ENCODE measurements around the gene CYYR1. TPM values are rescaled to one million over a fixed set of nuclear protein-coding genes. Genes with fewer than 3 reads are reported as not detected.

The CYYR1 gene
- total RNA-seq, 1 donor: not detected

GRCh38 chr21:26505211-26505610, 67.9 kb downstream of the CYYR1 start:
- DNase-seq (ENCODE audit: insufficient read length, low spot score, missing footprints): no peak
- no peak overlapping the region for H3K27ac ChIP-seq (ENCODE audit: low read depth, low read length)
- H3K36me3 ChIP-seq (ENCODE audit: insufficient read depth, low read length): no peaks in the 10 kb centered on the region
- H2AFZ ChIP-seq (ENCODE audit: low read length): no peak overlapping the region
- no peak overlapping the region for H3K4me2 ChIP-seq (ENCODE audit: insufficient read depth, low read length)
- H3K4me3 ChIP-seq (ENCODE audit: insufficient read depth, low read length): no peak overlapping the region
- no peaks in the 10 kb centered on the region for H3K79me2 ChIP-seq (ENCODE audit: insufficient read depth, low read length)
- TF ChIP-seq, protein P1, sequence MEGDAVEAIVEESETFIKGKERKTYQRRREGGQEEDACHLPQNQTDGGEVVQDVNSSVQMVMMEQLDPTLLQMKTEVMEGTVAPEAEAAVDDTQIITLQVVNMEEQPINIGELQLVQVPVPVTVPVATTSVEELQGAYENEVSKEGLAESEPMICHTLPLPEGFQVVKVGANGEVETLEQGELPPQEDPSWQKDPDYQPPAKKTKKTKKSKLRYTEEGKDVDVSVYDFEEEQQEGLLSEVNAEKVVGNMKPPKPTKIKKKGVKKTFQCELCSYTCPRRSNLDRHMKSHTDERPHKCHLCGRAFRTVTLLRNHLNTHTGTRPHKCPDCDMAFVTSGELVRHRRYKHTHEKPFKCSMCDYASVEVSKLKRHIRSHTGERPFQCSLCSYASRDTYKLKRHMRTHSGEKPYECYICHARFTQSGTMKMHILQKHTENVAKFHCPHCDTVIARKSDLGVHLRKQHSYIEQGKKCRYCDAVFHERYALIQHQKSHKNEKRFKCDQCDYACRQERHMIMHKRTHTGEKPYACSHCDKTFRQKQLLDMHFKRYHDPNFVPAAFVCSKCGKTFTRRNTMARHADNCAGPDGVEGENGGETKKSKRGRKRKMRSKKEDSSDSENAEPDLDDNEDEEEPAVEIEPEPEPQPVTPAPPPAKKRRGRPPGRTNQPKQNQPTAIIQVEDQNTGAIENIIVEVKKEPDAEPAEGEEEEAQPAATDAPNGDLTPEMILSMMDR (IDR thresholded peaks at IDR 0.05; ENCODE audit: extremely low read depth, low read depth, low read length): no peak
- no peaks in the 10 kb centered on the region for H4K20me1 ChIP-seq (ENCODE audit: insufficient read depth, low read length)
- H3K9me3 ChIP-seq (ENCODE audit: low read depth, low read length): no peaks in the 10 kb centered on the region
- H3K4me1 ChIP-seq (ENCODE audit: insufficient read depth, low read length): no peaks in the 10 kb centered on the region
- H3K27me3 ChIP-seq (ENCODE audit: insufficient read depth, low read length): no peaks in the 10 kb centered on the region

GRCh38 chr21:26503414-26503813, 69.7 kb downstream of the CYYR1 start:
- Histone ChIP-seq H2AFZ (ENCODE audit: low read length) (no peak overlapping the region), H3K9me3 (ENCODE audit: low read depth, low read length) (no peaks in the 10 kb centered on the region), H3K27ac (ENCODE audit: low read depth, low read length) (no peak overlapping the region), H3K27me3 (ENCODE audit: insufficient read depth, low read length) (no peaks in the 10 kb centered on the region), H3K36me3 (ENCODE audit: insufficient read depth, low read length) (no peaks in the 10 kb centered on the region), H3K4me2 (ENCODE audit: insufficient read depth, low read length) (no peak overlapping the region), H3K4me1 (ENCODE audit: insufficient read depth, low read length) (no peaks in the 10 kb centered on the region), H4K20me1 (ENCODE audit: insufficient read depth, low read length) (no peaks in the 10 kb centered on the region), H3K4me3 (ENCODE audit: insufficient read depth, low read length) (no peak overlapping the region), H3K79me2 (ENCODE audit: insufficient read depth, low read length) (no peaks in the 10 kb centered on the region)
- TF ChIP-seq, protein P1 (IDR thresholded peaks at IDR 0.05; ENCODE audit: extremely low read depth, low read depth, low read length): no peak
- DNase-seq (ENCODE audit: insufficient read length, low spot score, missing footprints): no peak

DNA sequence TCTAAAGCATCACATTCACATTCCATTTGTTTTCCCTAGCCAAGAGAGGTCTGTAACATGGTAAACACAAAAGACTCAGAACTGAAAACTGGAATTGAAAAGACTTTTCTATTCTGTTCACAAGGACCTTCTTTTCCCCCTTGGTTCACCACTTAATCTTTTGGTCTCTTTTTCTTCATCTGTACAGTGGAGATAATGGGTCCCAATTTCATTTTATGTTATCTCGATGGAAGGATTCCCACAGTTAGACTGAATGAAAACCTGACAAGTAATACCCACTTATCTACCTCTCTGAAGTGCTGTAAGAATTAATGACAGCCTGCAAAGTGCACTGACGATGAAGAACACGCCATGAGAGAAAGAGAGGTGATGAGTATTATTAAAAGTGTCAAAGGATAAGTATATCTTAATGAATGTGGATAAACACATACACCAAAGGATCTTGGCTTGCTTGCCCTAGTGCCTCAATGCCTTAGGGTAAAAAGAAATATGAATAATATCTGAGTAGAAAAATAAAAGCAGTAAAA, 71.5 kb downstream of the CYYR1 start:
- DNase-seq (ENCODE audit: insufficient read length, low spot score, missing footprints): no peak
- Histone ChIP-seq H3K36me3 (ENCODE audit: insufficient read depth, low read length) (no peaks in the 10 kb centered on the region), H3K79me2 (ENCODE audit: insufficient read depth, low read length) (no peaks in the 10 kb centered on the region), H3K27ac (ENCODE audit: low read depth, low read length) (no peak overlapping the region), H3K9me3 (ENCODE audit: low read depth, low read length) (no peaks in the 10 kb centered on the region), H3K27me3 (ENCODE audit: insufficient read depth, low read length) (no peaks in the 10 kb centered on the region), H2AFZ (ENCODE audit: low read length) (no peak overlapping the region), H3K4me2 (ENCODE audit: insufficient read depth, low read length) (no peak overlapping the region), H3K4me3 (ENCODE audit: insufficient read depth, low read length) (no peak overlapping the region), H4K20me1 (ENCODE audit: insufficient read depth, low read length) (no peaks in the 10 kb centered on the region), H3K4me1 (ENCODE audit: insufficient read depth, low read length) (no peaks in the 10 kb centered on the region)
- TF ChIP-seq, protein P1 (IDR thresholded peaks at IDR 0.05; ENCODE audit: extremely low read depth, low read depth, low read length): no peak

GRCh38 chr21:26499495-26499894, 73.6 kb downstream of the CYYR1 start:
- Histone ChIP-seq H3K27me3 (ENCODE audit: insufficient read depth, low read length) (no peaks in the 10 kb centered on the region), H3K79me2 (ENCODE audit: insufficient read depth, low read length) (no peaks in the 10 kb centered on the region), H3K27ac (ENCODE audit: low read depth, low read length) (no peak overlapping the region), H3K4me2 (ENCODE audit: insufficient read depth, low read length) (no peak overlapping the region), H3K9me3 (ENCODE audit: low read depth, low read length) (no peaks in the 10 kb centered on the region), H3K36me3 (ENCODE audit: insufficient read depth, low read length) (no peaks in the 10 kb centered on the region), H2AFZ (ENCODE audit: low read length) (no peak overlapping the region), H3K4me1 (ENCODE audit: insufficient read depth, low read length) (no peaks in the 10 kb centered on the region), H3K4me3 (ENCODE audit: insufficient read depth, low read length) (no peak overlapping the region), H4K20me1 (ENCODE audit: insufficient read depth, low read length) (no peaks in the 10 kb centered on the region)
- DNase-seq (ENCODE audit: insufficient read length, low spot score, missing footprints): no peak
- TF ChIP-seq, protein P1 (IDR thresholded peaks at IDR 0.05; ENCODE audit: extremely low read depth, low read depth, low read length): no peak
